Jurkat, Clone E6-1 (cell line): Measurements from ENCODE around the gene CEP57L1. TPM values are rescaled to one million over a fixed set of nuclear protein-coding genes. Genes with fewer than 3 reads are reported as not detected.

Source experiments
- DNase-seq: peaks from one replicate; pipeline ENCODE4 v3.0.0-alpha.2; 2011; ENCODE audit warnings: low read depth, low spot score
- H3K4me3 ChIP-seq: 2 replicates; pipeline ENCODE4 v1.5.1; 2011; ENCODE audit warnings: mild to moderate bottlenecking, low read length, control low read depth, moderate library complexity
- polyA plus RNA-seq: library from polyadenylated mRNA; unstranded; fragments of >200 nt; gene quantifications from one replicate; pipeline ENCODE4 v1.2.1, GENCODE V29; 2012; ENCODE audit warnings: missing spikeins; ENCODE audit not compliant: insufficient read length, insufficient read depth

The CEP57L1 gene
- 59.2 TPM for polyA plus RNA-seq

- DNase-seq = peak; percentile 97
- peak within 1 kb of the TSS; percentile 83 for H3K4me3 ChIP-seq
Measured at GRCh38 chr6:109095036-109095834, at the start of gene CEP57L1. CEP57L1 (plus strand) TSS chr6:109095507; CDS start chr6:109145222, 49,715 bp downstream.

DNA sequence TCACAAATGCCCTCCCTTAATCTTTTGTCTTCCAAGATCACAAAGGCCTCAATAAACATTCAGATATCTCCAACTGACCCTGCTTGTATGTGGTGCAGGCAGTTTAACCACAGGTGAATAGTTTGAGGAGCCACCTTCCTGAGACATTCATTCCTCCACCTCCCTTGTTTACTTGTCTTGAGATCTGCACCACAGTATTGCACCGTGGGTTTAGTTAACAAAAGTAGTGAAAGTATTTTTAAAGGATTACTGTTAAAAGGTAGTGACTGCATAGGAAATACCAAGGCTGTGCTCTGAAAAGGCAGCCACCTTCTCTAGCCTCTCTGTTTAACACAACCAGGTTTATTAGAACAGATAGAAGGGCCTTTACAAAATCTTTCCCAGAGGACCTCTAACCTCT, 47.1 kb upstream of the CEP57L1 start:
- no peak for DNase-seq
- no peak overlapping the region for H3K4me3 ChIP-seq

- no peak for DNase-seq
Measured at GRCh38 chr6:109048670-109049415, 46.5 kb upstream of the CEP57L1 start.

GRCh38 chr6:109050012-109050411, 45.3 kb upstream of the CEP57L1 start:
- no peak overlapping the region for H3K4me3 ChIP-seq
- no peak for DNase-seq

More at GRCh38 chr6:109048670-109049415, 46.5 kb upstream of the CEP57L1 start:
- H3K4me3 ChIP-seq = no peak overlapping the region

GRCh38 chr6:109050447-109051102, 44.7 kb upstream of the CEP57L1 start:
- no peak for DNase-seq
- no peak overlapping the region for H3K4me3 ChIP-seq

DNA sequence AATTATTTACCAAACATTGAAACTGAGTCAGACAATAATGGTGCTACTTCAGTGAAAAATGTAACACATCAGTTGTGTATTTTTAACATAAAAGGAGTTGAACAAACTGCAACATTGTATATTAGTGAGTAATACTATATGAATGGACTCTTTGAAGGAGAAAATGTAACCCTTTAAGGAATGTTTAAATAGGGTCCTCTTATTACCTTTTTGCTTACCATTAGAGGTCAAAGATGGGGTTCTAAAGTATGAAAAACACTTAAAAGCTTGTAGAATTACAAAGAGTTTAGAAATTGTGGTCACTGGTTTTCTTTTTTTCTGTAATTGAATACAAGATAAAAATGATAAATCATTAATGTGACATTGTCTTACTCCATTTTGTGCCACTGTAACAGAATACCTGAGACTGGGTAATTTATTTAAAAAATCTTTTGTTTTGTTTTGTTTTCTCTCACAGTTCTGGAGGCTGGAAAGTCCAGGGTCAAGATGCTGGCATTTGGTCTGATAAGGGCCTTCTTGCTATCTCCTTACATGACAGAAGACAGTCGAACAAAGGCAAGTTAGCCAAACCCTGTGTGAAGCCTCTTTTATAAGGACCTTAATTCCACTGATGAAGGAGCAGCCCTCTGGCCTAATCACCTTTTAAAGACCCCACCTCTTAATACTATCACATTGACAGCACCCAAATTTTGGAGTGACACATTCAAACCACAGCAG, 43.8 kb upstream of the CEP57L1 start:
- no peak overlapping the region for H3K4me3 ChIP-seq
- no peak for DNase-seq

DNA sequence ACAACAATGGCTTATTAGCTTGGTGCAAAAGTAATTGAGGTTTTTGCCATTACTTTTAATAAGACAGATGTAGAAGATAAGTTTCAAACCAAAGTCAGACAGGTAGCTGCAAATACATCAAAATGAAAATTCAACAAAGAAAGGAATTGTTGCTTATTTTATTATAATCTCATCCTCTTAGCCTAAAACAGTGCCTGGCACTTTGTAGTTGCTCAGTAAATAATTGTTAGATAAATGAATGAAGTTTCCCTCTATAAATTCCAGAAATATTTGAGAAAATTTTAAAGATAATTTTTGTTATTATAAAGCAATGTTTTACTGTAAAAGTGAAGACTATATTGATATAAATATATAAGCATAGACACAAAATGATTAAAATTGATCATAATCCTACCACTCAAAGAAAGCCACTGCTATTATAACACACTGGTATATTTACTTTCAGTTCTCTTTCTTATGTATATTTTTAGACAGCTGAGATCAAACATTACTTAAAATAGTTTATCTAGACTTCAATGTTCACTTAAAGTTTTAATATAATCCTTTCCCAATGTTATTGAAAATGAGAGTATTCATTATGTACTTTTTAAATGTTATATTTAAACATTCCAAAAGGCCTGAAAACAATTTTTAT, 43.2 kb upstream of the CEP57L1 start:
- no peak for DNase-seq
- H3K4me3 ChIP-seq = no peak overlapping the region

- DNase-seq = no peak
- no peak overlapping the region for H3K4me3 ChIP-seq
Measured at GRCh38 chr6:109052852-109053251, 42.5 kb upstream of the CEP57L1 start.

- H3K4me3 ChIP-seq = no peak overlapping the region
- DNase-seq = no peak
Measured at GRCh38 chr6:109053336-109053735, 42.0 kb upstream of the CEP57L1 start.

GRCh38 chr6:109055771-109056235, 39.5 kb upstream of the CEP57L1 start:
- DNase-seq = no peak

GRCh38 chr6:109056661-109057060, 38.6 kb upstream of the CEP57L1 start:
- no peak for DNase-seq
- H3K4me3 ChIP-seq = no peak overlapping the region

More at GRCh38 chr6:109055771-109056235, 39.5 kb upstream of the CEP57L1 start:
- no peak overlapping the region for H3K4me3 ChIP-seq

- no peak overlapping the region for H3K4me3 ChIP-seq
- no peak for DNase-seq
Measured at GRCh38 chr6:109058620-109059019, 36.7 kb upstream of the CEP57L1 start.

- no peak overlapping the region for H3K4me3 ChIP-seq
- no peak for DNase-seq
Measured at GRCh38 chr6:109059153-109059552, 36.2 kb upstream of the CEP57L1 start.

DNA sequence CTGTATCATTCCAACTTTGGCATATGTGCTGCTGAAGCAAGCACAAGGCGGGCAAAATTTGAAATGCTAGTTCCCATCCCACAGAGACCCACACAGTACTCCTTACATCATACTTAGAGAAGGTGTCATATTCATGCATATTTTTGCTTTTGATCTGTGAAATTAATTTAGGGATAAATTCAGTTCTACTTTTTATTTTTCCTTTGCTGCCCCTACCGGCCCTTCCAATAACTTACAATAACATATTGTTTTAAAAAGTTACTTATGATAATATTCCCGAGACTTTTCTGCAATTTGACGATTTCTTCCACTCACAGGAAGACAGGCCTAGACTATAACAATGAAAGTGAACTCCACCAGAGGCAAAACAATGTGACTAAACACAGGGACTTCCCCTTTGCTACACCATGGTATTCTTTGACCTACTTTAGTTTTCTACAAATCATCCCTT, 35.7 kb upstream of the CEP57L1 start:
- no peak overlapping the region for H3K4me3 ChIP-seq
- DNase-seq = no peak

DNA sequence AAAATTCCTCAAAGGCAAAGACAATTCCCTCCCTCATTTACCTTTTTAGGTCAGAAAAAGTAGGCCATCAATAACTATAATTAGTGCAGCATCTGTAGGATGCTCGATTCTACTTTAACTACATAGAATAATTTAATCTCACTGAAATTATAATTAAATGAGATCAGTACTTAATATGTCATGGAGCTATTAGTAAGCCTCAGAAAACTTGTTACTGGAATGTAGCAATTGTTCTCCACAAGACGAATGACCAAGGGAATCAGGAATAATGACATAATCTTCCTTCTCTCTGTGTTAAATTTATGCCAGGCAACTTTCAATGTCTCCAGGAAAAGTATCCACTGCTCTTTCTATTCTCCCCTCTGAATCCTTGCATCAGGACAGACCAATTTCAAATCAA, 34.7 kb upstream of the CEP57L1 start:
- DNase-seq = no peak

GRCh38 chr6:109062216-109062615, 33.1 kb upstream of the CEP57L1 start:
- DNase-seq = no peak
- no peak overlapping the region for H3K4me3 ChIP-seq

More for the DNA sequence above, 34.7 kb upstream of the CEP57L1 start:
- no peak overlapping the region for H3K4me3 ChIP-seq

GRCh38 chr6:109062767-109063352, 32.4 kb upstream of the CEP57L1 start:
- no peak for DNase-seq
- H3K4me3 ChIP-seq = no peak overlapping the region

DNA sequence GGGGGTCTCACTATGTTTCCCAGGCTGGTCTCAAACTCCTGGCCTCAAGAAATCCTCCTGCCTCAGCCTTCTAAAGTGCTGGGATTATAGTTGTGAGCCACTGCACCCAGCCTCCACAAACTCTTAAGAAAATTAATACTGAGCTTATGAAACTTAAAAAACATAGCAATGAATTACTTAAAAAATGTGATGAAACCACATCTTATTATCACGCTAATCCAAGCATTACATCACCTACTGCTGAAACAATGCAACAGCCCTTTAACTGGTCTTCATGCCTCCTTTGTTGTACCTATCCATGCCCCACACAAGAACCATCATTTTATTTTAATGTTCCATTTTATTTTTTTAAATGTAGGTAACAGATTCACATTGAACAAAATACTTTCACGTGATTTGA, 25.6 kb upstream of the CEP57L1 start:
- no peak for DNase-seq
- no peak overlapping the region for H3K4me3 ChIP-seq
